HG02884 (cell line): ENCODE measurements around the gene KLHL14.
"Not testable (repeated sequence)": the region's sequence is repeated elsewhere in the genome, so short reads cannot be mapped to it uniquely, and the experiment has no call there.

Source experiments
- ATAC-seq: cut with Tn5 transposase; IDR thresholded peaks from one replicate; pipeline ENCODE4 v1.9.1; 2021; ENCODE audit warnings: mild to moderate bottlenecking, moderate library complexity; ENCODE audit not compliant: unreplicated experiment

The KLHL14 gene

GRCh38 chr18:32661486-32662299 is 111.1 kb downstream of the KLHL14 start:
- no peak for ATAC-seq

GRCh38 chr18:32654507-32654906 is 118.3 kb downstream of the KLHL14 start:
- ATAC-seq = not testable (repeated sequence)

GRCh38 chr18:32637659-32638058 is 135.2 kb downstream of the KLHL14 start:
- ATAC-seq = not testable (repeated sequence)

- ATAC-seq = no peak
These were observed 135.6 kb downstream of the KLHL14 start for GRCh38 chr18:32637226-32637625.

DNA sequence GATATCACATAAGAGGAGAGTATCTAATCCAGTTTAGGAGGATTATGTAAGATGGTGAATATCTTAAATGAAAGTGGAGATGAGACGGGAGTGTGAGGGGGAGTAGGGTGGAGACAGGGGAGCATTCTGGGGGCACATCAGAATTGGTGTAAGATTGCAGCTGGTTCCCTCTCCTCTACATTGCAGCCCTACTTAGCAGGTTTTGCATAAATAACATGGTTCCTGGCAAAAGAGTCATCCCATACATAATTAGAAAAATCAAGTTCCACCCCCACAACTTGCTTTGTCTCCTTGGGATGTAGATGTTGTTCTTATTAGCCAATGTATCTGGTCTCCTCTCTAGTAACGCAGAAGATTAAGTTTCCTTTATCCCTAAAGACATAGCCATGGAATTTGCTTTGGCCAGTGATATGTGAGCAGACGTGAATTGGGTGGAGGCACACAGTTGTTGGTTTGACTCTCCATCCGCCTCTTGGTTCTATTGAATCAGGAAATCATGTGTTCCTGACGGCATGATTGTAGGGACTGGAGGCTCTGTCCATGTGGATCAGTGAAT is 137.9 kb downstream of the KLHL14 start:
- ATAC-seq = no peak

- ATAC-seq = no peak
These were observed 142.7 kb downstream of the KLHL14 start for GRCh38 chr18:32629981-32630700.

DNA sequence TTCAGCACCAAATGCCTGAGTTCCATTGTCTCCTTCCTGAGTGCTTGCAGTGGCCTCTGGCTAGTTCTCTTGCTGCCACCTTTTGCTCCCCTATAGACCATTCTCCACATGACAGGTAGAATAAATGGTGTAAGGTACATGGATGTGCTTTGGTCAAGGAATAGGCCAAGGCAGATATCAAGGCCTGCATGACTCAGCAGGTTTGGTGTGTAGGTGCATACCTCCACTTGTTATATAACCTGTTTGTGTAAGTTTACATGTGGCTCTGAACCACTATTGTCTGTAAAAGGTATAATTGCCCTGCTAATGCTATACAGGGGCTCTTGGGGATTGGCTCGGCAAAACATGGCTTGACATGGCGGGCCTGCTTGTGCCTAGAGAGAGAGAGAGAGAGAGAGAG is 143.5 kb downstream of the KLHL14 start:
- ATAC-seq = no peak

- ATAC-seq = no peak
These were observed 148.6 kb downstream of the KLHL14 start for GRCh38 chr18:32624182-32624723.

GRCh38 chr18:32623563-32623962 is 149.3 kb downstream of the KLHL14 start:
- ATAC-seq = no peak
